ENCODE data around the gene GPR87. TPM values are rescaled to one million over a fixed set of nuclear protein-coding genes. Genes with fewer than 3 reads are reported as not detected.

The GPR87 gene
- total RNA-seq, 1 donor from 2014 or later = 5.5 TPM

GRCh38 chr3:151315846-151316245, 774 bp downstream of the GPR87 start:
- H3K4me3 Mint-ChIP-seq = peak overlapping the region; percentile 80
- H3K27me3 Mint-ChIP-seq = no peaks in the 10 kb centered on the region
- no peaks in the 10 kb centered on the region for H3K9me3 Mint-ChIP-seq
- TF ChIP-seq CTCF (conservative IDR thresholded peaks at IDR 0.05) = no peak
- no peak for DNase-seq (ENCODE audit: extremely low spot score, unreplicated experiment)
- H3K27ac Mint-ChIP-seq = peak overlapping the region; percentile 97
- no peaks in the 10 kb centered on the region for H3K4me1 Mint-ChIP-seq (ENCODE audit: unreplicated experiment)
- no peaks in the 10 kb centered on the region for H3K36me3 Mint-ChIP-seq

- DNase-seq (ENCODE audit: extremely low spot score, unreplicated experiment) = no peak
- H3K27me3 Mint-ChIP-seq = no peaks in the 10 kb centered on the region
- peak overlapping the region; percentile 97 for H3K27ac Mint-ChIP-seq
- no peaks in the 10 kb centered on the region for H3K4me1 Mint-ChIP-seq (ENCODE audit: unreplicated experiment)
- TF ChIP-seq CTCF (conservative IDR thresholded peaks at IDR 0.05) = no peak
- H3K9me3 Mint-ChIP-seq = no peaks in the 10 kb centered on the region
- H3K36me3 Mint-ChIP-seq = no peaks in the 10 kb centered on the region
- peak overlapping the region; percentile 80 for H3K4me3 Mint-ChIP-seq
These were observed 1.5 kb downstream of the GPR87 start for GRCh38 chr3:151315136-151315535.

GRCh38 chr3:151314593-151314992, 2.0 kb downstream of the GPR87 start:
- H3K27ac Mint-ChIP-seq = peak overlapping the region; percentile 97
- H3K4me3 Mint-ChIP-seq = peak overlapping the region; percentile 80
- H3K36me3 Mint-ChIP-seq = no peaks in the 10 kb centered on the region
- no peaks in the 10 kb centered on the region for H3K4me1 Mint-ChIP-seq (ENCODE audit: unreplicated experiment)
- DNase-seq (ENCODE audit: extremely low spot score, unreplicated experiment) = no peak
- TF ChIP-seq CTCF (conservative IDR thresholded peaks at IDR 0.05) = no peak
- no peaks in the 10 kb centered on the region for H3K27me3 Mint-ChIP-seq
- H3K9me3 Mint-ChIP-seq = no peaks in the 10 kb centered on the region

GRCh38 chr3:151314137-151314536, 2.5 kb downstream of the GPR87 start:
- Mint-ChIP-seq H3K4me3 (peak overlapping the region; percentile 80), H3K27ac (no peak overlapping the region), H3K27me3 (no peaks in the 10 kb centered on the region), H3K36me3 (no peaks in the 10 kb centered on the region), H3K4me1 (ENCODE audit: unreplicated experiment) (no peaks in the 10 kb centered on the region), H3K9me3 (no peaks in the 10 kb centered on the region)
- DNase-seq (ENCODE audit: extremely low spot score, unreplicated experiment) = no peak
- no peak for TF ChIP-seq CTCF (conservative IDR thresholded peaks at IDR 0.05)

GRCh38 chr3:151312972-151313371, 3.6 kb downstream of the GPR87 start:
- Mint-ChIP-seq H3K27me3 (no peaks in the 10 kb centered on the region), H3K4me1 (ENCODE audit: unreplicated experiment) (no peaks in the 10 kb centered on the region), H3K9me3 (no peaks in the 10 kb centered on the region), H3K4me3 (no peak overlapping the region), H3K36me3 (no peaks in the 10 kb centered on the region), H3K27ac (no peak overlapping the region)
- no peak for DNase-seq (ENCODE audit: extremely low spot score, unreplicated experiment)
- no peak for TF ChIP-seq CTCF (conservative IDR thresholded peaks at IDR 0.05)

GRCh38 chr3:151309566-151309965, 7.1 kb downstream of the GPR87 start:
- no peak for DNase-seq (ENCODE audit: extremely low spot score, unreplicated experiment)
- Mint-ChIP-seq H3K9me3 (no peaks in the 10 kb centered on the region), H3K27ac (no peak overlapping the region), H3K36me3 (no peaks in the 10 kb centered on the region), H3K4me3 (no peak overlapping the region), H3K27me3 (no peaks in the 10 kb centered on the region), H3K4me1 (ENCODE audit: unreplicated experiment) (peaks cover 5% of the 10 kb centered on the region)
- TF ChIP-seq CTCF (conservative IDR thresholded peaks at IDR 0.05) = no peak

Data from type B pancreatic cell (in vitro differentiated cells).